Head of caudate nucleus (tissue), 42 donors: ENCODE results near the gene IRX2.

Experiments
- DNase-seq, 42 donors: peaks; one replicate each; pipeline versions ENCODE4 v3.0.0 to v3.0.0-alpha.2; 2020 to 2021; ENCODE audit warnings: mixed read lengths in 7 of 42
- intact Hi-C: fragments of 100-400 bp; cut with DNase I; formaldehyde crosslinking; loops from one replicate; pipeline ENCODE4 v1.15.0; 2022

The IRX2 gene

DNA sequence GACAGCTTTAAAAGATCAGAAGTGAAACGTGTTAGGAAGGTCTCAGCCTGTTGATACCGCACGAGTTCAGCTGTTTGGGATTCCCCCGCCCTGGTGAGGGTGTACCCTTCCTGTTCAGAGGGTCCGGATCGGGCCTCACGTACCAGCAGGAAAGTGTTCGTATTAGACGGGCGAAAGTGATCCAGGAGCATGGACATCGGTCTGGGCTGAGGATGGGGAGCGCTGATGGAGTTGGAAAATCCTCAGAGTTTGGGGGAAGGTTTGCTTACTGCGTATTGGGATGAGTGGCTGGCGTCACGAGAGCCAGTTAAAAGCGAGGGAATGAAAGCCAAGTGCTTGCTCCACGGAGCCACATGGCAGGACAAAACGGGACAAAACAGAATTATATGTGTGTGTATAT is 47.4 kb downstream of the IRX2 start:
- intact Hi-C loops = no loop called here
- DNase-seq = no peak

DNA sequence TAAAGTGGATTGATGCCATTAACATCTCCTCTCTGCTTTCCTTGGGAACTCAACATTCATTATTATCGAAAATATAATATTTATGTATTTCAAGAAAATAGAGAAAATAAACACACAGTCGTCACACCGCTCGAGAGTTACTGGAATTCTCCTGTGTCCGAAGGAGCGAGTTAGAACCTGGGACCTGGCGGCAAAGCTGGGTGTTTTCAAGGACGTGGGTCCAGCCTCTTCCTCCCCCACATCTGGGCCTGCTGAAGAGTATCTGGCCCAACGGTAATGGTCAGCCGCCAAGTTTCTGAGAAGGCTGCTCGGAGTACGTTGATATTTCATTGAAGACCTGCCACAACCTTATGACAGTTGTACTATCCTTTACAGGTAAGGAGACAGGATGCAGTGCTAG is 47.9 kb downstream of the IRX2 start:
- intact Hi-C loops = no loop called here
- DNase-seq = no peak

DNA sequence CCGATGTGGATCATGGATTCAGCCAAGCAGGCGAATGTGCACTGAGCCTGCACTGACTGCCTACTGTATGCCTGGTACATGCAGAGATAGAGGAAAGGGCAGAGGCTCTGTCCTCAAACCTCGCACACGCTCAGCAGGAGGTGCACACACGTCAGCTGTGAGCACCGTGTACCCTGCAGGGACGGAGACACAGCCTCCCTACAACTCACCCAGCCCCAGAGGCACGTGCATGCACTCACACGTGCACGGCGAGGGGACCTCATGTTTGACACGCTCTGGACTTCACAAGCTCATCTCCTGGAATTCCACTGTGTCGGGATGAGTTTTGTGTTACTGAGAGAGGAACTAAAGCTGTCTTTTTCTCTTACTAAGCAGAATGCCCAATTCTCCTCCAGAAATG is 48.4 kb downstream of the IRX2 start:
- no peak for DNase-seq
- intact Hi-C loops = no loop called here

DNA sequence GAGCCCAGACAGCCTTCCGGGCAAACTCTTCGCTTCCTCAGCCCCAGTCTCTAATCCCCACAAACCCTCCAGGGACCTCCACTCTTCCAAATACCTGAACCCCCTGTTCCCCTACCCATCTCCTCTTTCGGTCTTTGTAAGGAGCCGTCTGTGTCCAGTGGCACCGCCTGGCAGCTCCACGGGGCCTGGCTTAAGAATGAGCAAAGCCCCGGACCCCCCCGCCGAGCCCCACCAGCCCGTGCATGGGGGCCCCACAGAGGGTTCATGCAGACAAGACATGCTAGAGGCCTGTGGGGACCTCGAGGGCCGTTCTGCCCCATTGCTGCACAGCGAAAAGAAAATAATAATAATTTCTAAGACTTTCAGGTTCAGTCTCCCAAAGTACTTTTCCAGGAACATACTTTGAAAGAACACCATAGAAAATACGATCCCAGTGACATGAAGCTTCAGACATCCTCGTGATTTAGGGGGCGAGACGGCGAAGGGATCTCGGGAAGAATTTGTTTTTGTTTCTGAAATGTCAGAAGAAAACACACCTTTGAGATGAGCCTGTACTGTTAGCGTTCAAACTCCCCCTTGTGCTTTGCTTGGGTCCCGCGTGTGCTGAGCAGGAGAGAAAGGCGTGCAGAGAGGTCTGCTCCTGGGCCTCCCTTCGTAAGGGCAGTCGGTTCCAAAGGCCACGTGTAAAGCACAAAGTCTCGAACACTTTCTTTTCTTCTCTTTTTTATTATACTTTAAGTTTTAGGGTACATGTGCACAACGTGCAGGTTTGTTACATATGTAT is 49.2 kb downstream of the IRX2 start:
- intact Hi-C loops = no loop called here
- no peak for DNase-seq

DNA sequence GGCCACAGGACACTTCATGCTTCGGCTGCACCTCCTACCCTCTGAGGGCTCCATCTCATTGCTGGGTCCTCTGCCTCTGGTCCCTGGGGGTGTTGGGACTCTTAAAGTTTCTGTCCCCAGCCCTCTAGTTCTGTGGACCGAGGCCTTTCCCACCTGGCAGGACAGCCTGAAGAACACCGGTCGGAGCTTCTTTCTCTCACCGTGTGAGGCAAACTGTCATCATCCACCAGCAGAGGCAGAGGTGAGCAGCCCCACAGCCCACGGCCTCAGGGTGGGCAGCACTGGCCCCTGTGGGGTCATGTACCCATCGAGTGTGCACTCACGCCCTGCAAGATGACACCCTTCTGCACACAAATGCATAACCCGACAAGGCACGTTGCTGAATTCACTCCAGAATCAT is 49.9 kb downstream of the IRX2 start:
- intact Hi-C loops = no loop called here
- no peak for DNase-seq

- DNase-seq = no peak
- intact Hi-C loops = no loop called here
These were observed 50.6 kb downstream of the IRX2 start for GRCh38 chr5:2700876-2701275.

GRCh38 chr5:2699686-2700085 is 51.8 kb downstream of the IRX2 start:
- no peak for DNase-seq
- intact Hi-C loops = no loop called here

GRCh38 chr5:2699231-2699630 is 52.2 kb downstream of the IRX2 start:
- DNase-seq = no peak

DNA sequence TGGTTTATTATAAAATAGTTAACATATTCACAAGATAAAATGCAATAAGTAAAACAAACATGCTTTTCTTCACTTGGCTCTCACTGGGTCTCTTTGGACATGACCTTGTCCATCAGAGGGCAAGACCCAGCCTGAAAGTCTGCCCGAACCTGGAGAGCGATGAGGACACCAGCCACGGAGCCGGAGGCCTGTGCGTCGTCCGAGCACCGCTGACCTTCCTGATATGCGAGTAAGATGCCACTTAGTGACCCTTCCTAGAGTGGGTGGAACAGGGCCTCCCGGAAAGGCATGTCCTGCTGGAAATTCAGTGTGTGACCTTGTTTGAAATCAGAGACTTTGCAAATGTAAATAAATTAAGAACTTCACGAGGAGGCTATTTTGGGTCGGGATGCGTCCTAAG is 52.9 kb downstream of the IRX2 start:
- intact Hi-C loops = no loop called here
- DNase-seq = no peak

More at GRCh38 chr5:2699231-2699630, 52.2 kb downstream of the IRX2 start:
- intact Hi-C loops = no loop called here

GRCh38 chr5:2697446-2698200 is 53.9 kb downstream of the IRX2 start:
- DNase-seq = no peak
- intact Hi-C loops = no loop called here

DNA sequence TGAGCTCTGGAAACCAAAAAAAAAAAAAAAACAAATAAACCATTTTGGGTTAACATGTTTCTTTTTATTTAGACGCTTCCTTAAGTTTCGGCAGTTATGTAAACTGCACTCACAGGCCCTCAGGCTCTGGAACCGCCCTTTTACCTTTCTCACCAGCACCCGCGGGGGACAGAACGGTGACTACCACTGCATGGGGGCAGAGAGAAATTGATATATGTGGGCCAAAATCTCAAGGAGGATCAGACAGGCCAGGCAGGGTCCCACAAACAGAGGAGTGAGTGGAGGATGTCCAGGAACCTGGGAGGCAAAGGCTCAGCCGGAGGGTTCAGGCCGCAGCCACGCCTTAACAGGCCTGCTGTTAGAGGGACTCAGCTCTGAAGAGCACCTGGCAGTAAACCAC is 54.4 kb downstream of the IRX2 start:
- intact Hi-C loops = no loop called here
- DNase-seq = no peak
